WTC11 (cell line): Measurements from ENCODE around the gene SELENOH. TPM values are rescaled to one million over a fixed set of nuclear protein-coding genes. Genes with fewer than 3 reads are reported as not detected.

Experiments
- ATAC-seq: fragments of 200-7000 bp; cut with Tn5 transposase; 2 replicates; pipeline ENCODE4 v1.10.0; 2021; ENCODE audit warnings: mild to moderate bottlenecking, moderate library complexity
- CTCF ChIA-PET: fragments of 300-600 bp; sonication (Branson Sonifier 250); formaldehyde crosslinking; loops from one replicate; lab custom pipeline; 2021; ENCODE audit warnings: antibody characterized with exemption; lab: Charles Lee
- POLR2A ChIA-PET: fragments of 350-600 bp; sonication (Branson Sonifier 250); formaldehyde crosslinking; loops from one replicate; lab custom pipeline; 2021; ENCODE audit warnings: antibody characterized with exemption; lab: Charles Lee
- DNase-seq: peaks from one replicate; pipeline ENCODE4 v3.0.0; 2021; ENCODE audit warnings: low spot score
- H3K27ac Mint-ChIP-seq: 2 replicates; pipeline ENCODE4 v1.8.0; 2021; ENCODE audit warnings: mixed read lengths
- H3K27me3 Mint-ChIP-seq: 2 replicates; pipeline ENCODE4 v1.8.0; 2021; ENCODE audit warnings: low read depth, mild to moderate bottlenecking, moderate library complexity, mixed read lengths
- H3K36me3 Mint-ChIP-seq: 2 replicates; pipeline ENCODE4 v1.8.0; 2021; ENCODE audit warnings: mixed read lengths
- H3K4me1 Mint-ChIP-seq: 2 replicates; pipeline ENCODE4 v1.8.0; 2022; ENCODE audit warnings: mixed read lengths
- H3K4me3 Mint-ChIP-seq: 2 replicates; pipeline ENCODE4 v1.8.0; 2021; ENCODE audit warnings: mild to moderate bottlenecking, moderate library complexity, mixed read lengths
- H3K9me3 Mint-ChIP-seq: 2 replicates; pipeline ENCODE4 v1.8.0; 2021; ENCODE audit warnings: mixed read lengths
- ATF1 ChIP-seq: sonication (generic); formaldehyde crosslinking; IDR thresholded peaks from 2 replicates; pipeline ENCODE4 v1.8.1; 2023; ENCODE audit warnings: mild to moderate bottlenecking, moderate library complexity, missing genetic modification reagents
- ATF3 ChIP-seq: sonication (generic); formaldehyde crosslinking; conservative IDR thresholded peaks from 2 replicates; pipeline ENCODE4 v1.8.1; 2022; ENCODE audit warnings: mild to moderate bottlenecking, missing genetic modification reagents
- ATF6 ChIP-seq: sonication (generic); formaldehyde crosslinking; IDR thresholded peaks from 2 replicates; pipeline ENCODE4 v1.8.1; 2023; ENCODE audit warnings: mild to moderate bottlenecking, missing genetic modification reagents
- CDX4 ChIP-seq: fragments of 250-450 bp; sonication (Bioruptor Pico); IDR thresholded peaks from 2 replicates; pipeline ENCODE4 v1.9.0; 2021; ENCODE audit warnings: moderate library complexity, mild to moderate bottlenecking, inconsistent platforms, borderline replicate concordance
- CREM ChIP-seq: sonication (generic); formaldehyde crosslinking; IDR thresholded peaks from 2 replicates; pipeline ENCODE4 v1.8.1; 2022; ENCODE audit warnings: mild to moderate bottlenecking, missing genetic modification reagents, moderate library complexity
- E2F5 ChIP-seq: sonication (generic); formaldehyde crosslinking; IDR thresholded peaks from 2 replicates; pipeline ENCODE4 v1.8.1; 2022; ENCODE audit warnings: mild to moderate bottlenecking, moderate library complexity, missing genetic modification reagents
- FOXJ3 ChIP-seq: sonication (generic); formaldehyde crosslinking; IDR thresholded peaks from 2 replicates; pipeline ENCODE4 v1.9.0; 2021; ENCODE audit warnings: missing genetic modification reagents, mild to moderate bottlenecking, borderline replicate concordance
- SP1 ChIP-seq: sonication (generic); formaldehyde crosslinking; conservative IDR thresholded peaks from 2 replicates; pipeline ENCODE4 v1.8.1; 2022; ENCODE audit warnings: missing genetic modification reagents
- TP53 ChIP-seq: sonication (generic); formaldehyde crosslinking; IDR thresholded peaks from 2 replicates; pipeline ENCODE4 v1.8.1; 2023; ENCODE audit warnings: mild to moderate bottlenecking, missing genetic modification reagents
- ZMAT4 ChIP-seq: fragments of 250-450 bp; sonication (Bioruptor Pico); IDR thresholded peaks from 2 replicates; pipeline ENCODE4 v1.9.0; 2021; ENCODE audit warnings: mild to moderate bottlenecking
- ZNF138 ChIP-seq: sonication (generic); formaldehyde crosslinking; conservative IDR thresholded peaks from 2 replicates; pipeline ENCODE4 v1.8.1; 2022; ENCODE audit warnings: mild to moderate bottlenecking, moderate library complexity, missing genetic modification reagents
- ZNF263 ChIP-seq: sonication (generic); formaldehyde crosslinking; IDR thresholded peaks from 2 replicates; pipeline ENCODE4 v1.8.1; 2022; ENCODE audit warnings: low read depth, mild to moderate bottlenecking, moderate library complexity, missing genetic modification reagents
- ZNF671 ChIP-seq: fragments of 250-450 bp; sonication (Bioruptor Pico); IDR thresholded peaks from 2 replicates; pipeline ENCODE4 v1.8.0; 2021; ENCODE audit warnings: mild to moderate bottlenecking
- total RNA-seq: library from RNA; stranded (reverse); gene quantifications from 3 replicates; pipeline ENCODE4 v1.2.3, GENCODE V29; 2021
- TF ChIP-seq, protein P1 (sequence below): sonication (generic); formaldehyde crosslinking; IDR thresholded peaks from 2 replicates; pipeline ENCODE4 v1.8.1; 2022; ENCODE audit warnings: low read depth, mild to moderate bottlenecking, moderate library complexity, missing genetic modification reagents, borderline replicate concordance
- TF ChIP-seq, protein P2 (sequence below): sonication (generic); formaldehyde crosslinking; conservative IDR thresholded peaks from 2 replicates; pipeline ENCODE4 v1.8.1; 2023; ENCODE audit warnings: mild to moderate bottlenecking, low read depth, missing genetic modification reagents, moderate library complexity
- TF ChIP-seq, protein P3 (sequence below): fragments of 200-600 bp; IDR thresholded peaks from 2 replicates; pipeline ENCODE4 v1.8.0; 2022; ENCODE audit warnings: antibody characterized with exemption

Gene SELENOH
- total RNA-seq, 1 experiment from 2014 or later, result 251 TPM

DNA sequence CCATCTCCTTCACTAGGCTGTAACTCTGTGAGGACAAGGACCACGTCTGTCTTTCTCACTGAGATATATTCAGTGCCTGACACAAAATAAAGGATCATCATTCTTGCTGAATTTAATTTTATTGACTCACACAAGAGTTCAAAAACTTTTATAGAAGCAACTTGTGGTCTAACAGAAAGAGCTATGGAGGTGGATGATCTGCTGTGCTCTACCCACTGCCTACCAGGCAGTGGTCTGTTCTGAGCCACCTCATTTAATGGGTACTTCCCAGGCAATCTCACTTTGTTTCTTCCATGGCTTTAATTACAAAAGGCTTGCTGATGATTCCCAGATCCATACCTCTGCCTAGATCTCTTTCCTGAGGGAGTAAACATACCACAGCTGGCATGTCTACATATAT lies 5.6 kb downstream of the SELENOH start (continued):
- TF ChIP-seq, protein P1, sequence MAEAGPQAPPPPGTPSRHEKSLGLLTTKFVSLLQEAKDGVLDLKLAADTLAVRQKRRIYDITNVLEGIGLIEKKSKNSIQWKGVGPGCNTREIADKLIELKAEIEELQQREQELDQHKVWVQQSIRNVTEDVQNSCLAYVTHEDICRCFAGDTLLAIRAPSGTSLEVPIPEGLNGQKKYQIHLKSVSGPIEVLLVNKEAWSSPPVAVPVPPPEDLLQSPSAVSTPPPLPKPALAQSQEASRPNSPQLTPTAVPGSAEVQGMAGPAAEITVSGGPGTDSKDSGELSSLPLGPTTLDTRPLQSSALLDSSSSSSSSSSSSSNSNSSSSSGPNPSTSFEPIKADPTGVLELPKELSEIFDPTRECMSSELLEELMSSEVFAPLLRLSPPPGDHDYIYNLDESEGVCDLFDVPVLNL (CRISPR knock-in tag), result no peak
- TF ChIP-seq ATF3 (CRISPR knock-in tag) (no peak), TP53 (CRISPR knock-in tag) (no peak), SP1 (CRISPR knock-in tag) (no peak), ATF1 (CRISPR knock-in tag) (no peak), ZNF263 (CRISPR knock-in tag) (no peak), ATF6 (CRISPR knock-in tag) (no peak), ZNF671 (CRISPR knock-in tag) (no peak)
- TF ChIP-seq, protein P2, sequence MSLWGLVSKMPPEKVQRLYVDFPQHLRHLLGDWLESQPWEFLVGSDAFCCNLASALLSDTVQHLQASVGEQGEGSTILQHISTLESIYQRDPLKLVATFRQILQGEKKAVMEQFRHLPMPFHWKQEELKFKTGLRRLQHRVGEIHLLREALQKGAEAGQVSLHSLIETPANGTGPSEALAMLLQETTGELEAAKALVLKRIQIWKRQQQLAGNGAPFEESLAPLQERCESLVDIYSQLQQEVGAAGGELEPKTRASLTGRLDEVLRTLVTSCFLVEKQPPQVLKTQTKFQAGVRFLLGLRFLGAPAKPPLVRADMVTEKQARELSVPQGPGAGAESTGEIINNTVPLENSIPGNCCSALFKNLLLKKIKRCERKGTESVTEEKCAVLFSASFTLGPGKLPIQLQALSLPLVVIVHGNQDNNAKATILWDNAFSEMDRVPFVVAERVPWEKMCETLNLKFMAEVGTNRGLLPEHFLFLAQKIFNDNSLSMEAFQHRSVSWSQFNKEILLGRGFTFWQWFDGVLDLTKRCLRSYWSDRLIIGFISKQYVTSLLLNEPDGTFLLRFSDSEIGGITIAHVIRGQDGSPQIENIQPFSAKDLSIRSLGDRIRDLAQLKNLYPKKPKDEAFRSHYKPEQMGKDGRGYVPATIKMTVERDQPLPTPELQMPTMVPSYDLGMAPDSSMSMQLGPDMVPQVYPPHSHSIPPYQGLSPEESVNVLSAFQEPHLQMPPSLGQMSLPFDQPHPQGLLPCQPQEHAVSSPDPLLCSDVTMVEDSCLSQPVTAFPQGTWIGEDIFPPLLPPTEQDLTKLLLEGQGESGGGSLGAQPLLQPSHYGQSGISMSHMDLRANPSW (CRISPR knock-in tag), result no peak
- TF ChIP-seq, all 79 proteins: peak for 0

DNA sequence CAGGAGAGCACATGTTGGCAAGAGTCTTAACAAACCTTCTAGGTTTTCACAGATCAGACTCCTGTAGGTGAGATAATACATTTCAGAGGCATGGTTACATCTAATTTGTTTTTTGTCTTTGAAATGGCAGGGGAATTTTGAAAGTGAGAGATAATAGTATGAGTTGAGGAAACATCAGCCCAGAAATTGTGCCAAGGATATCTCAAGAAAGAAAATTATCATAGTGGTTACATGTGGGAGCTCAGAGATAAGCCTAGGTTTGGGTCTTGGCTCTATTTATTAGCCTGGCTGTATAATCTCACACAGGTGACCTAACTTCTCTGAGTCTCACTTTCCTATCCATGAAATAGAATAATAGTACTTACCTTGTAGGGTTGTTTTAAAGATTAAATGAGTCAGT lies 9.9 kb downstream of the SELENOH start:
- no peak for TF ChIP-seq CREM (CRISPR knock-in tag)
- no peak for TF ChIP-seq ZNF138 (CRISPR knock-in tag)
- TF ChIP-seq ZMAT4 (CRISPR knock-in tag), result no peak
- no peak for TF ChIP-seq CDX4 (CRISPR knock-in tag)
- TF ChIP-seq FOXJ3 (CRISPR knock-in tag), result no peak
- TF ChIP-seq, all 79 proteins: peak for 0
- POLR2A ChIA-PET, result interaction anchor here (1.4 kb wide), 2 partner anchors 27 to 49 kb away, joined by 10 to 13 read pairs; no protein-coding TSS in a partner anchor
- Mint-ChIP-seq H3K4me1 (peaks cover 21% of the 10 kb centered on the region), H3K27me3 (no peaks in the 10 kb centered on the region), H3K36me3 (no peaks in the 10 kb centered on the region), H3K27ac (no peak overlapping the region), H3K4me3 (no peak overlapping the region), H3K9me3 (no peaks in the 10 kb centered on the region)
- CTCF ChIA-PET, result interaction anchor here (0.6 to 3.6 kb wide), 20 partner anchors 9 to 1435 kb away, joined by 3 to 186 read pairs (median 6); partner anchors contain the start of genes CTNND1 and SELENOH
- ATAC-seq (no peak), DNase-seq (no peak)

DNA sequence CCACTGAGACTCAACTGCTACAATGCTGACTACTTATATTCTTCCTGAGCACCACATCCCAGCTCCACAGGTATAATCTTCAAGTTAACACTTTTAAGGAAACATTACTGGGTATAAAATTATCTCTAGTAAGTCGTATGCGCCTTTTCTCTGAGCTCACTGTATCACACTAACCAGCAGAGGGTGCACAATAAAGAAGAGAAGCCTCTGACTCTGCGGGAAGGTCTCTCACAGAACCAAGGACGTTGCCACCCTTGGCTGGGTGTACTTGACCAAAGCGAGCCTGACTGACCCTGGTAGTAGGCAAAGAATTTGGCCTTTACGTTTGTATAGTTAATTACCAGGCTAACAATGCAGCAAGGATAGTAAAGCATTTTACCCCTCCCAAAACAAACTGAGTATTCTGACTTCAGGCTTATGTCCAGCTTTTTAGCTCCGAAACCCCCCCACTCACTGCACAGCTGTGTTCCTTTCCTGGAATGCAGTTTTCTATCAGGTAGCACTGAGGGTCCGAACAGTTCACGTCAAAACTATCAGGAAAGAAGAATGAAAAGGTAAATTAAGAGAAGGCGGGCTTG lies 10.5 kb downstream of the SELENOH start, which contains the start of gene BTBD18:
BTBD18 (minus strand) TSS at position 144 of the 578 bp plus-strand sequence. CDS start 631 bp downstream, outside the sequence.
- DNase-seq (peak; percentile 32), ATAC-seq (peak; percentile 86)
- Mint-ChIP-seq H3K36me3 (no peaks in the 10 kb centered on the region), H3K4me3 (no peak within 1 kb of the TSS), H3K9me3 (no peaks in the 10 kb centered on the region), H3K27ac (peak within 1 kb of the TSS; percentile 75), H3K4me1 (peaks cover 21% of the 10 kb centered on the region), H3K27me3 (no peaks in the 10 kb centered on the region)
- TF ChIP-seq, protein P3, sequence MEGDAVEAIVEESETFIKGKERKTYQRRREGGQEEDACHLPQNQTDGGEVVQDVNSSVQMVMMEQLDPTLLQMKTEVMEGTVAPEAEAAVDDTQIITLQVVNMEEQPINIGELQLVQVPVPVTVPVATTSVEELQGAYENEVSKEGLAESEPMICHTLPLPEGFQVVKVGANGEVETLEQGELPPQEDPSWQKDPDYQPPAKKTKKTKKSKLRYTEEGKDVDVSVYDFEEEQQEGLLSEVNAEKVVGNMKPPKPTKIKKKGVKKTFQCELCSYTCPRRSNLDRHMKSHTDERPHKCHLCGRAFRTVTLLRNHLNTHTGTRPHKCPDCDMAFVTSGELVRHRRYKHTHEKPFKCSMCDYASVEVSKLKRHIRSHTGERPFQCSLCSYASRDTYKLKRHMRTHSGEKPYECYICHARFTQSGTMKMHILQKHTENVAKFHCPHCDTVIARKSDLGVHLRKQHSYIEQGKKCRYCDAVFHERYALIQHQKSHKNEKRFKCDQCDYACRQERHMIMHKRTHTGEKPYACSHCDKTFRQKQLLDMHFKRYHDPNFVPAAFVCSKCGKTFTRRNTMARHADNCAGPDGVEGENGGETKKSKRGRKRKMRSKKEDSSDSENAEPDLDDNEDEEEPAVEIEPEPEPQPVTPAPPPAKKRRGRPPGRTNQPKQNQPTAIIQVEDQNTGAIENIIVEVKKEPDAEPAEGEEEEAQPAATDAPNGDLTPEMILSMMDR, result peak; percentile 24; the same call in 1 of the 2 replicates
- TF ChIP-seq E2F5, result no peak
- POLR2A ChIA-PET, result interaction anchor here (0.6 to 1.4 kb wide), 5 partner anchors 9 to 769 kb away, joined by 3 to 13 read pairs (median 3); partner anchors contain the start of gene SELENOH
- CTCF ChIA-PET, result interaction anchor here (0.6 to 3.6 kb wide), 22 partner anchors 10 to 1435 kb away, joined by 3 to 186 read pairs (median 4); partner anchors contain the start of genes CTNND1 and SELENOH
